ENCODE results near the gene C1orf52.

The C1orf52 gene
- total RNA-seq, result 33.8 to 39.8 (median 36.7) reads per million in 4 donors

DNA sequence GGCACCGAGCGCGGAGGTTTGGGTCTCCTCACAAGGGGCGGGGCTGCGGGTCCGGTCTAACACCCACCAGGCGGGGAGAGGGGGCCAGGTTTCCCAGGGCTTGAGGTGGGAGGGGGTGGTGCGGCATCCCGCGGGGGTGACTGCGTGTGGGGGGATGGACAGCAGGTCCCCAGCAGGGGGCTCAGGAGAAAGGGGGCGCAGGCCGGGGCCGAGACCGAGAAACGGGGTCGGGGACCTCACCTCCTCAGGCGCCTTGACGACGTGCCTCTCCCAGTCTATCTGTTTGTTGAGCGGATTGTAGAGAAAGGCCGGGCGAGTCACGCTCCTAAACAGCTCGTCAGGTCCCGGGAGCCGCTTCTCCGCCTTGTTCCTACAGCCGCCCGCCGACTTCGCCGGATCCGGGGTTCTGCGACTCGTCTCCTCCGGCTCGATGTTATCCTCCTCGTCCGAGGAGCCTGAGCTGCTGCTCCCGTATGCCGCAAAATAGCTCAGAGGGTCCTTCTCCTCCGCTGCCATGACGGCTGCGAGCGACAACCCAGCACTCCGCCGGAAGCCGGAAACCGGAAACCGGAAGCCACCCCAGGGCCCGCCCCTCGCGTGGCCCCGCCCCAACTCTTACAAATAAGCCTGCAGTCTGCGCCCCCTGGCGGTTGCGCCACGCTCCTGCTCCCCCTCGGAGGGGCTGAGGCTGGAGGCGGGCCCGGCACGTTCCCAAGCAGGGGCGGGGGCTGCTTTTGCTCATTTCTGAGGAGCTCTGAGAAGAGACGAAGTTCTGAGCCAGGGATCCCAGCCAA, at the start of gene C1orf52:
TSS of gene C1orf52 (minus strand) at position 545 of the 794 bp plus-strand sequence. CDS start at position 516, 29 bp downstream.
- peak; percentile 92 to 98 (median 95) for DNase-seq

DNA sequence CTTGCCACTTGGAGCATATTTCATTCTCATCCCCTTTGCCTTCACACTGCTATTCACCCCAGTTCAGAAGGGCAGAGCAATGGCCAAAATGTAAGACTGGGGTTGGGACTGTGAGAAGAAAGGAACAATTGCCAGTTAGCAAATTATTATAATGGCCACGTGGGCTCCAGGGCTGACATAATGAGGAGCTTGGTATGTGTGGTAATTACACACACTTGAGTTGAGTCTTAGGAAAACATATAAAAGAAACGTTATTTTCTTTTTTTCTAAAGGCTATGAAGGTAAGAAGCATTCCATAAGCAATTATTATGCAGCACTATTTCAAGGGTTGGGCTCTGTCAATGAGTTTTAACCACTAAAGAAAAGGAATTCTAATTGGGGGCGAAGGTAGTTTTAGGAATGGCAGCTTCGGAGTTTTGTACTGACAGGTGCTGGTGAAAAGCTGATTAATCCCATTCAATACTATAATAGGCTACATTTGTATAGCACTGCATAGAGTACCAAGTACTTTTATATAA, 49.4 kb upstream of the C1orf52 start:
- DNase-seq, result no peak

DNA sequence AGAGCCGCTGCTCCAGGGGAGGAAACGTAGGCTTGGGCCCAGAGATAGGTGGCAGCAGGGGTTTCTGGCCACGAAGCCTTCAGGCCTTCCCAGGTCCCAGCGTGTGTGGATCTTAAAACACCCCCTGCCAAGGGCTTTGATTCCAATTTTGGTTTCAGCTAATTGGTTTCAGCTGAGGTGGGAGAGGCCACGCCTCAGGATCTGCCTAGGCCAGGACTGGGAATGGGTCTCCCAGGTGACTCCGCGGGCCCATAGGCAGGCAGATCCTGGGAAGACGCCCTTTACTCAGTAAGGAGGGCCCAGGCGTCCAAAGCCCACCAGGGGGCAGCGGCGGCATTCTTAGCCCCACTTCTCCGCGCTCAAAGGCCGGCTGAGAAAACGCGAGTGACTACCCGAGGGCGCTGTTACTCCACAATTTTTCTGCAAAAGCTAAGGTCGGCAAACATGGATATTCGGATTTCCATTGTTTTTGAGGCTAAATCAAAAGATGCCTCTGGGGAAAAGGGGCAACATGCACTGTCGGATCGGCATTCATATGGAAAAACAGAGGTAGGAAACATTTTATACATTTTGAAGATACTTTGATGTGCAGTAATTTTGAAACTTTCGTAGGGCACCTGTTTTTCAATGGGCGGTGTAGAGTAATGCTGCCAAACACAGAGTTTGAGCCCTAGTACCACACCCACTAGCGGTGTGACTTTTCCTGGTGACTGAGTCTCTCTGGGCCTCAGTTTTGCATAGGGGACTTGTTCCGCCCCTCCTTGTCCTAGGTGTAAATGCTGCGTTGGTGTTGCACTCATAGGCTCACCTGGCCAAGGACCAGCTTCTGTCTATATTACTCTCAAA, 48.7 kb upstream of the C1orf52 start:
- peak; percentile 17 to 45 (median 35) for DNase-seq

DNA sequence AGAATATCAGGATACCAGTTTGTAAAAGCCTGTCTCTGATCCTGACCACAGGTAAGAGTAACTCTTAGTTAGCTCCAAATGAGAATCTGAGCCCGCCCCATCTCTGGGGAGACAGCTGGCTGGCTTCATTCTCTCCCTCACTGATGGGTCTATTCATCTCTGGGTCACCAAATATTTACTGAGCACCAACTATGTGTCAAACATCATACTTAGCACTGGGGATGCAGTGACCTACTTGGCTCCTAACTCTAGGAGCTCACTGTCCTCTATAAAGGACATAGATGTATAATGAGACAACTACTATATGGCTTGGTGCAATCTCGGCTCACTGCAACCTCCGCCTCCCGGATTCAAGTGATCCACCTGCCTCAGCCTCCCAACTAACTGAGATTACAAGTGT, 46.8 kb upstream of the C1orf52 start:
- no peak for DNase-seq

DNA sequence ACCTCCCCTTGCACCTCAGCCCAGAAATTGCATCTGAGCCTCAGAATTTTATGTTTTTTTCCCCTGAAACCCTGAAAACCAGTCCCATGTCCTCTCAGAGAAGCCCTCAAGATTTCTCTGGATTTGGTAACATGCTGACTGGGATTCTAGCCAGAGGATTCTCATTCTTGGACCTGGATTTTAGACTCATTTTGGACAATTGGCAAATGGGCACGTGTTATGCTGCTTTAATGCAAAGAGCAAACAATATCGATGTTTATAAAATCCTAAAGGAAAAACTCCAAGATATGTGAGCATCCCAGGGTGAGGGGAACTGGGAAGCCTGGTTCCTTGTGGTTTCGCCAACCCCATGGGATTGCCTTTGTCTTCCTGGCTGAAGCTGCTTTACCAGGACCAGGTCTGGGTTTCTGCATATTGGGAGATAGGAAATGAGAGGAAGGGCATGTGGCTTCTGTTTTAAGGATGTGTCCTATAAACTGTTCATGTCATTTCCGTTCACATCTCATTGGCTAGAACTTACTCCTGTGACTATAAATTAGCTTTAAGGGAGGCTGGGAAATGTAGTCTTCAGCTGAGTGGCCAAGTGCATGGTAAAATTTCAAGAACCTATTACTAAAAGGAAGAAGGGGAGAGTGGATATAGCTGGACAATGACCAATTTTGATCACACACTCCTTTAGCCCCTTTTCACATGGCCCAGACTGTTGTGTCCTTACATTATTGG, 44.1 kb upstream of the C1orf52 start:
- DNase-seq, result no peak

DNA sequence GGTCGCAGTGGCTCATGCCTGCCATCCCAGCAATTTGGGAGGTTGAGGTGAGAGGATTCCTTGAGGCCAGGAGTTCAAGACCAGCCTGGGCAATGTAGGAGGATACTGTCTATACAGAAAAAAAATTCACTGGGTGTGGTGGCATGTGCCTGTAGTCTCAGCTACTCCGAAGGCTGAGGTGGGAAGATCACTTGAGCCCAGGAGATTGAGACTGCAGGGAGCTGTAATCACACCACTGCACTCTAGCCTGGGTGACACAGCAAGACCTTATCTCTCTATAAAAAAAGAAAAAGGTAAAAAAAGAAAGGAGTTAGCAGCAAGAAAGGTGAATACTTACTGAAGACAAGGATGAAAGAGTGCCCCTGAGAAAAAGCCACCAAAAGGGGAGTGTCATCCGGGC, 40.7 kb upstream of the C1orf52 start:
- no peak for DNase-seq

DNA sequence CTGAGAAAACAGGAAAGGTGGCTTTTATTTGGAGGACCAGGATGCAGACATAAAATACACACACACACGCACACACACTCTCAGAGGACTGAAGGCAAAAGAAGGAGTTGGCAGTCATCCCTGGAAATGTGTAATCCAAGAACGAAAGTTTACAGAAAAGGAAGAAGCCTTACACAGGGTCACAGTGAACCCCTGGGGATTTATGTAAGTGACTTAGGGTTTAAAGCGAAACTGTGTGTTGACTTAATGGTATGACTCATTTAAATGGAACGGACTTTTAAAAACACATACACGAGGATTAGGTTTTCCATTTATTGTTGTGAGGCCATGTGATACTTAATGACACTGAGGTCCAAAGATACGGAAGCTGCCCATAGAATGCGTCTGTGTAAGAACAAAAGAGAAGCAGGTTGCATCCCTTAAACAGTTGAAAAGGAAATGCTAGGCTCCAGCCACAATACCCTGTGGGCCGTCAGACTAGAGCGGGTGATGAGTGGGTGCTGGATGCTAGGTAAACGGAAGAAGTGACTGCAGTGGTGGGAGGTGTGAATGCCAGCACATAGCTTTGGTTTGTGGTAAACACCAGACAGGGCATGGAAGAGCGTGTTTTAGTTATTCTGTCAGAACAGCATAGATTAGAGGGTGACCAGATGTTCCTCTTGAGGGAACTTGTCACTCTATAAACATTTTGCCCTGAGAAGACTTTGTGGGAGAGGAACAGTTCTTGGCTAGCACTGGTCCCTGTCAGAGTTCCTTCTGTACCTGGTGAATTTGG, 38.6 kb upstream of the C1orf52 start:
- DNase-seq, result peak in 4 of 5 donors; percentile 17 to 87 (median 40)

DNA sequence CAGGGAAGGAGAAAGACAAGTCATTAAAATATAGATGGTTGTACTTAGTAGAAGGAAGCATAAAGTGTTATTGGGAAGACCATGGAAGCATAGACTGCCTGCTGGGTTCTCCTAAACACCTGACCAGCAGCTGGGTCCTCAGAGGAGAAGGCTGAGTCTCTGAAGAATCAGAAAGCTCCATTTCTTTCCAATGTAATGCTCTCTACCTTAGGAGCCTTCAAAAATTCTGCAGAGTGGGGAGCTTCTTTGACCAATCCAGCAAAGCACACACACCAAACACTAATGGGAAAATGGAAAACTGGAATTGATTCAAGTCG, 38.0 kb upstream of the C1orf52 start:
- no peak for DNase-seq

DNA sequence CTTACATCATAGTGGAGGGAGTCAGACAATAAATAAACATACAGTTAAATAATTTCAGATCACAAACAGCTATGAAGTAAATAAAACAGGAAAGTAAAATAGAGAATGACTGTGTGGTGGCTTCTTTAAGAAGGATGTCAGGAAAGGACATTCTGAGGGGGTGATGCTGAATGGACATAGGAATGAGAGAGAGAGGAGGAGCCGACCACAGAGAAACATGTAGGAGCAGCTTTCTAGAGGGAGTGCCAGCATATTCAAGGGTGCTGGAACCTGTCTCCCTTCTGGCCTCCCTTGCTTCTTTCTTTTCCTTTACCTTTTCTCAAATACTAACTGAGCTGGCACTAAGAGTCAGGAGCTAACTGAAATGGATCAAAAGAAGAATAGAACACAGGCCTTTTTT, 37.5 kb upstream of the C1orf52 start:
- DNase-seq, result no peak

DNA sequence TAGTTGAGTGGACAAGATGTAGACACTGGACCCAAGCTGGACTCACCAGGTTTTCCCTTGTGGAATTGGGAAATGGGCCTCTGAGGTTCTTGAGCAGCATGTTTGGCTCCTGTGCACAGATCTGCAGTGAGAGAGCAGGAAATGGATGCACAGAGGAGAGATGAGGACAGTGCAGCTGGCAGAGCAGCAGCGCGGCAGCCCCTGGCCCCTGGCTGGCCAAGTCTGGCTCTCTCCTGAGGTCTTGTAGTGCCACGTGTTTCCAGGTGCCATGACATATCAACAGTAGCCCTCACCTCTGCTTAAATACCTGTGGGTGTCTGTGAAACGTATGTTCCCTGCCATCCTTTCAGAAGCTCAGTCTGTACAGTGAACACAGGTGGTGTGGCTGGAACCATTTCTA, 36.2 kb upstream of the C1orf52 start:
- no peak for DNase-seq

DNA sequence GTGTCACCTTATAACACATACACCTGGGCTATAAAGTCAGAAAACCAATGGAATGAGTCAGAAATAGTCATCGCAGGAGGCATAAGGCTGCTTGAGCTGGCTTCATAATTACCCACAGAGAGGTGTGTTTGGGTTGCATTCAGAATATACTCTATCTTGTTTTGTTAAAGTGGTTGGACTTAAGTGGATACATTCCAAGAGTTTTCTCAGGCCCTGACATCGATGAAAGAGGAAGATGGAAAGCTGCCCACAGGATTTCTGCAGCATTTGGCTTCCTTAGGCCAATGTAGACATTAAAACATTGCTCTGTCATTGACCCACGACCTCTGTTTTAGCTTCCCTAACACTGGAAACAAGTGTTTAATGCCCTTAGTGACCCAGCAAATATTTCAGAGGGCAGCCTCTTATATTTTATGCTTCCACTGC, 35.6 kb upstream of the C1orf52 start:
- DNase-seq, result no peak

DNA sequence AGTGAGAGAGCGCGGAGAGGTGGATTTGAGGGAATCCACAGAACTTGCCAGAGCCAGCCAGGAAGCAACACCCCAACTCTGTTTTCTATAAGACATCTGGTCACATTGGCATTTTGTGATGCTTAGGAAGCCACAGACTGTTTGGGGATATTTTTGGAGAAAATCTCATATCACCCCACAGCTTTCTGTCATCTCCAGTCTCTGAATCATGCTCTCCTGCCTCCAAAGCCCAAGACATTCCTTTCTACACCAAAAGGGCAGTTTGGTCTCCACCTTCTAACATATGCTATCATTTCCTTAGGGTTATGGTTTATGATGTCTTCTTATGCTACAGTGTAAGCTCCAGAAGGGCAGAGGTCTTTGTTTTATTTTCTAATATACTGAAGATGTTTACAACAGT, 31.4 kb upstream of the C1orf52 start:
- DNase-seq, result no peak

DNA sequence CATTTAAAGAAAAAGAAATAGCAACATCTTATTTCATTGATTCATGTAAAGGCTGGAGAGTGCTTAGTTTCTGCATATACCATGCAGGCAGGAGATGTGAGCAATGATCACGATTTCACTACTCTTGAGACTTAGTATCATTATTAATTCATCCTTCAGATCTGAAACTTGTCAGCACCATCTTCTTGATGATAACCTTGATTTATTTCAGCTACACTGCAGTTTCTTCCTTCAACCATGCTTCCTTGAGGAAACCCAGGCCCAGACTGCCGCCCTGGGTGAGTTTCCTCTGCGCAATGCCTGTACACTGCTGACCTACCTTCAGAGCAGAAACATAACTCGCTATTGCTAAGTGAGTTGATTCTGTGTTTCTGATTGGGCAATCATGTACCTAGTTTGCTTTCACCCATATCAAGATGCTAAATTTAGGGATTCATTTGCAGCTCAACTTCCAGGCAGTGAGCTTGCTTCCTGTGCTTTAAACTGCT, 30.4 kb upstream of the C1orf52 start:
- DNase-seq, result no peak

DNA sequence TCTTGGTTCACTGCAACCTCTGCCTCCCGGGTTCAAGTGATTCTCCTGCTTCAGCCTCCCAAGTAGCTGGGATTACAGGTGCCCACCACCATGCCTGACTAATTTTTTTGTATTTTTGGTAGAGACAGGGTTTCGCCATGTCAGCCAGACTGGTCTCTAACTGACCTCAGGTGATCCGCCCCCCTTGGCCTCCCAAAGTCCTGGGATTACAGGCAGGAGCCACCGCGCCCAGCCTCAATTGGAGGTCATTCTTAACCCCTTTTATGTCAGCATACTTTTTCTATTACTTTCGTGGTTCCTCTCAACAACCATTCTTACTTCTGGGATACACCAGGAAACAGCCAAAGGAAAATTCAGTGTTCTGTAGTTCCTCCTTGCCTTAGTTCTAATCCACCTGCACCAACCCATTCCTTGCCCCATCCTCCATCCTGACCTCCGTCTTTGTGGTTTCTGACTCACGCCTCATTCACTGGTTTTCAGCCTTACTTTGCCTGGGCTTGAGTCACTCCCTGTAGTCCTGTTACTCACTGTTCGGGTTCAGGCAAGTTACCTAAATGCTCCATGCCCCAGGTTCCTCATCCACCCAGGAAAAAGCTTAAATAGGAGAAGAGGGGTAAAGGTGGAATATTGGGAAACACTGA, 29.9 kb upstream of the C1orf52 start:
- no peak for DNase-seq

DNA sequence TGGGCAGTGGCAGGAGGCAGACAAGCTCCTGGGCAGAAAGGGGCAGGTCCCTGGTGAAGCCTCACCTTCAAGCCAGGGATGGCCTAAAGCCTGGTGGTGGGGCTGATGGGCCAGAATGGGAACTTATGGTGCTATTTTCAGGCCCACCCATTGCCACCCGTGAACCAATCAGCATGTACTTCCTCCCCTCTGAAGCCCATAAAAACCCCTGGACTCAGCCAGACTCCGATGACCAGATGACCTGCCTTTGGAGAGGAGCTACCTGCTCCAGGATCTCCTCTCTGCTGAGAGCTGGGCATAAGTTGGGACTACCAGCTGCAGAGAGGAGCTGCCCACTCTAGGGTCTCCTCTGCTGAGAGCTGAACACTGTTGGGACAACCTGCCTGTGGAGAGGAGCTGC, 24.7 kb upstream of the C1orf52 start:
- DNase-seq, result no peak

DNA sequence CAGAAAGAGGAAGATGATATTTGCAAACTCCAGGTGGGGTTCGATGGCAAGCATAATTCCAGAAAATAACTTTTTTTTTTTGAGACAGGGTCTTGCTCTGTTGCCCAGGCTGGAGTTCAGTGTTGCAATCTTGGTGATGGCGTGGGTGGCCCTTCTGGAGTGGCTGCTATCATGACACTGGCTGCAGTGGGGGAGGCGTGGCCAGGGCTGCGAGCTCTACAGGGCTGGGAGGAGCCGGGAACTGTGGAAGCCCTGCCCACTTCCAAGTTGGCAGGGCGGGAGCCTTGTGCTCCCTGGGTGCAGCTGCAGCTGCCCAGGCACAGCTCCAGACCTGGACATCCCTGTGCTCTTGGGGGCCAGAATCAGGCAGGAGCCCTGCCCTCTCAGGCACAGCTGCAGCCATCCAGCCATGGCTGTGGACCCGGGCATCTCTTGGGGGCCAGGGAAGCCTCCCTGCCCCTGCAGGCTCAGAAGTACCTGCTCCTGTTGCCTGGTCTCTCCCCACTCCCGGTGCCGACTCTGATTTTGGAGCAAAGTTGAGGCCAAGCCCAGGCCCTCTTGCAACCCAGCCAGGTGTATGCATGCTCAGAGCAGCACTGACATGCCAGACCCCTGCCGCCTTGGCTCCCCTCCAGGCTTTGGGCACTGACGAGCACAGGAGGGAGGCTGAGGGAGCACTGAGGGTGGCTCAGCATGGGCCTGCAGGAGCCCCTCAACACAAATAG, 24.2 kb upstream of the C1orf52 start:
- DNase-seq, result no peak

DNA sequence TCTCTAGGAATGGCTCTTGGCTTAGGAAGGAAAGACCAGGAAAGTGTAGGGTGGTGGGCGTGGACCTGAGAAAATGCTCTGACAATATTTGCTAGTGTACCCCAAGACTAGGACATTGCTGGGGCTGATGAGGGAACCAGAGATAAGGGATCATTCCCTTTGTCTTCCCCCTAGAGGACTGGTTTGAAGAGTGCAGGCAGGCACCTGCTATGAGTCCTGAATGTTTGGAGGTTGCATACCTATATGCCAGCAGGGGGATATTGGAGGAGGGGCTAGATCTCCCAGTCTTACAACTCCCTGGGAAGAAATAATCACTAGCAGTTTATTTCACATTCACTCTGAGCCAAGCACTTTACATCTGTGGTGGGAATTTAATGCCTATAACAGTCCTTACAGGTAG, 23.0 kb upstream of the C1orf52 start:
- DNase-seq, result no peak

DNA sequence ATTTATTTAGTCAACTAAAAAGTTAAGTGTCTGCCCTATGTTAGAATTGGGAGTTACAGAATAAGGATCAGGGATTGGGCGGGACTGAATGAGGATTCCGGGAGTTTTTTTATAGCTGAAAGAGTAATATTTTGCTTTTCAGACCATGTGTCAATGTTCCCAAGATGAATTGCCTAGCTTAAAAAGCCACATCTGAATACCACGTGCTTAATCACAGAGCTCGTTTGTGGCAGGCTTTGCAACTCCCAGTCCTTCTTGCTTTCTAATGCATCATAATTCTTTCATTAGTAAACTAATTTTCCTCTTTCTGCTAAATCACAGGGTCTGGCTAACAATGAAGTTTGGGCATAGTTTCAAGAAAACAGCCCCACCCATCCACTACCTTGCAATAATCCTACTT, 21.2 kb upstream of the C1orf52 start:
- DNase-seq, result no peak

DNA sequence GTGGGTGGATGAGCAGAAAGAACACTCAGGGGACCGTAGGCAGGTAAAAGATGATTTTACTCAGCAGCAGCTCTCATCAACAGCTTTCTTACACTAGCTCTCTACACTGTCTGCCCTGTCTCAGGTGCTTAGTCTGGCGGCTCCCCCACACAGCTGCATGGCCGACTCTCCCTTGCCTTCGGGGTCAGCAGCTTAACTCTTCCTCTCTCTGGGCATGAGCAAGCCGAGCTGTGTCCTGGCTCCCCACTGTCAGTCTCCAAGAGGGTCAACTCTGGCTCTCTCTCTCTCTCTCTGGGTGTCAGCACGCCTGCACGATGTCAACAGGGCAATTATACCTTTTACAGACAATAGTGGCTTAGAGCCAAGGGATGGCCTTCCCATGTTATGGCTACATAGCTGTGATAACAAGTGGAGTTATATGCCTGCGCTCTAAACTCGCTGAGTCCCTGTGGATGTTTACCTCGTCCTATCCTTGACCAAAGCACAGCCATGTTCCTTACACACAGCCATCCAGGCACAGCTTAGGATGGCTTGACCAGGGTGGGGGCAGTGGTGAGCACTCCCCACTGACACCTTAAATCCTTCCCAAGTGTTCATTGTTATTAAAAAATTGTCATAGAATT, 20.1 kb upstream of the C1orf52 start:
- DNase-seq, result no peak

DNA sequence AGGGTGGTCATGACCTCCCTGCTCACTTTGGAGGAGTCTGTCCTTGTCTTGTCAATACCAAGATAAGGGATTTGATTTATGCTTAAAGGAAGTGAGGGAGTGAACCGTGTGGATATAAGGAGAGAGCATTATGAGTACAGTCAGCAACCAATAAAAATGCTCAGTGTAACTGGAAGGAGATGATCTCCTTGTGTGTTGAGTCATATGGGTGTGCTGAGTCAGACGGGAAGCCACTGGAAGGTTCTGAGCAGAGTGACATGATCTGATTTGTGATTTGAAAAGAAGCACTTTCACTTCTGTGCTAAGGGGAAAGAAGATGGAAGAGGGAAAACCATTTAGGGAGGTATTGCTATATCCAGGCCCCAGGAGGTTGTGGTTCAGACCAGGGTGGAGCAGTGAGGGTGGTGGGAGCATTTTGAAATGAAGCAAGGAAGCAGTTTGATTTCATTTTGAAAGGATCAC, 19.4 kb upstream of the C1orf52 start:
- peak in 1 of 5 donors; percentile 79 for DNase-seq

Data from T-helper 1 cell (primary cell).